Tibial nerve (tissue), 4 donors: ENCODE results near the gene RPS6KA2. TPM values are rescaled to one million over a fixed set of nuclear protein-coding genes. Genes with fewer than 3 reads are reported as not detected.

Source experiments
- DNase-seq, 2 donors: peaks; one replicate each; pipeline ENCODE4 v3.0.0-alpha.2; 2019; ENCODE audit warnings: low spot score in 2 of 2
- H3K27ac ChIP-seq, 4 donors: fragments of 200-600 bp; sonication (generic) in 3 of 4; one replicate each; pipeline ENCODE4 v1.5.1; 2017 to 2019; ENCODE audit warnings: mild to moderate bottlenecking in 1 of 4
- H3K27me3 ChIP-seq, 2 donors: fragments of 200-600 bp; sonication (generic) in 1 of 2; one replicate each; pipeline versions ENCODE4 v1.5.1 to v1.6.0; 2017 to 2019
- H3K36me3 ChIP-seq, 3 donors: fragments of 200-600 bp; sonication (generic); one replicate each; pipeline ENCODE4 v1.5.1; 2018 to 2019
- H3K4me1 ChIP-seq, 4 donors: fragments of 200-600 bp; sonication (generic) in 3 of 4; one replicate each; pipeline ENCODE4 v1.5.1; 2017 to 2019
- H3K4me3 ChIP-seq, 4 donors: fragments of 200-600 bp; sonication (generic) in 3 of 4; one replicate each; pipeline ENCODE4 v1.5.1; 2017 to 2019; ENCODE audit warnings: mild to moderate bottlenecking in 1 of 4, moderate library complexity in 1 of 4
- H3K9me3 ChIP-seq, 4 donors: fragments of 200-600 bp; sonication (generic) in 3 of 4; one replicate each; pipeline ENCODE4 v1.5.1; 2017 to 2019
- EP300 ChIP-seq, 2 donors: sonication (generic); formaldehyde crosslinking; IDR thresholded peaks; one replicate each; pipeline ENCODE4 v1.6.1; 2017; ENCODE audit warnings: antibody characterized with exemption in 2 of 2, mild to moderate bottlenecking in 1 of 2
- POLR2A ChIP-seq, 2 donors: fragments of 450-650 bp; IDR thresholded peaks; one replicate each; pipeline ENCODE4 v1.6.1; 2017; ENCODE audit warnings: antibody characterized with exemption in 2 of 2, mild to moderate bottlenecking in 2 of 2, moderate library complexity in 2 of 2
- WGBS, 2 donors: methylation state at CpG; one replicate each; pipeline ENCODE4 v1.1.5; 2018; 5-methylcytosine and 5-hydroxymethylcytosine counted together
- total RNA-seq, 4 donors: library from RNA; depleted of rRNA; stranded (reverse); fragments of >200 nt; gene quantifications; one replicate each; pipeline ENCODE4 v1.1.0, GENCODE V29; 2016
- TF ChIP-seq, protein P1 (sequence below), 5 experiments: fragments of 200-600 bp in 3 of 5; fragments of 450-650 bp in 2 of 5; sonication (generic) in 3 of 5; IDR thresholded peaks; one replicate each; pipeline ENCODE4 v1.5.1; 2016 to 2019; ENCODE audit warnings: antibody characterized with exemption in 5 of 5, mild to moderate bottlenecking in 3 of 5, moderate library complexity in 2 of 5

The RPS6KA2 gene
- total RNA-seq, 4 donors from 2014 or later = 89.6 to 153 (median 103) TPM

DNA sequence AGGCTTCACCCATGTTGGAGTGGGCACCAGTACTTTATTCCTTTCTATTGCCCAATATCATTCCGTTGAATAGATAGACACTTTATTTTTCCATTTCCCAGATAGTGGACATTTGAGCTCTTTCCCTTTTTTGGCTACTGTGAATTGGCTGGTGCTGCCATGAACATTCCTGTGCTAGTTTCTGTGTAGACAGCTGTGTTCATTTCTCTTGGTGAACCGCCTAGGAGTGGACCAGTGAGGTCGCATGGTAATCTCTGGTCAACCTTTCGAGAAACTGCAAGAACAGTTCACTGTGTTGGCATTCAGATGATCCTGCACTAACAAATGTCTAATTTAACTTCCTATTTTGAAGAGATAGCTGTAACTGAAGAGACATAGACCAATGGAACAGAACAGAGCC is 99.2 kb downstream of the RPS6KA2 start:
- H3K27ac ChIP-seq = no peak overlapping the region
- no peak overlapping the region for H3K4me3 ChIP-seq
- no peaks in the 10 kb centered on the region for H3K27me3 ChIP-seq
- no peak for DNase-seq
- H3K9me3 ChIP-seq = no peaks in the 10 kb centered on the region
- 77 to 85% methylated on average over 4 of the region's 4 CpGs for WGBS, 2 donors
- H3K4me1 ChIP-seq = no peaks in the 10 kb centered on the region
- H3K36me3 ChIP-seq = peaks cover 0 to 74% (median 0%) of the 10 kb centered on the region in 3 donors
- TF ChIP-seq, protein P1, sequence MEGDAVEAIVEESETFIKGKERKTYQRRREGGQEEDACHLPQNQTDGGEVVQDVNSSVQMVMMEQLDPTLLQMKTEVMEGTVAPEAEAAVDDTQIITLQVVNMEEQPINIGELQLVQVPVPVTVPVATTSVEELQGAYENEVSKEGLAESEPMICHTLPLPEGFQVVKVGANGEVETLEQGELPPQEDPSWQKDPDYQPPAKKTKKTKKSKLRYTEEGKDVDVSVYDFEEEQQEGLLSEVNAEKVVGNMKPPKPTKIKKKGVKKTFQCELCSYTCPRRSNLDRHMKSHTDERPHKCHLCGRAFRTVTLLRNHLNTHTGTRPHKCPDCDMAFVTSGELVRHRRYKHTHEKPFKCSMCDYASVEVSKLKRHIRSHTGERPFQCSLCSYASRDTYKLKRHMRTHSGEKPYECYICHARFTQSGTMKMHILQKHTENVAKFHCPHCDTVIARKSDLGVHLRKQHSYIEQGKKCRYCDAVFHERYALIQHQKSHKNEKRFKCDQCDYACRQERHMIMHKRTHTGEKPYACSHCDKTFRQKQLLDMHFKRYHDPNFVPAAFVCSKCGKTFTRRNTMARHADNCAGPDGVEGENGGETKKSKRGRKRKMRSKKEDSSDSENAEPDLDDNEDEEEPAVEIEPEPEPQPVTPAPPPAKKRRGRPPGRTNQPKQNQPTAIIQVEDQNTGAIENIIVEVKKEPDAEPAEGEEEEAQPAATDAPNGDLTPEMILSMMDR (IDR thresholded peaks at IDR 0.05) = no peak
- TF ChIP-seq EP300 (IDR thresholded peaks at IDR 0.05) (no peak), POLR2A (IDR thresholded peaks at IDR 0.05) (no peak)

DNA sequence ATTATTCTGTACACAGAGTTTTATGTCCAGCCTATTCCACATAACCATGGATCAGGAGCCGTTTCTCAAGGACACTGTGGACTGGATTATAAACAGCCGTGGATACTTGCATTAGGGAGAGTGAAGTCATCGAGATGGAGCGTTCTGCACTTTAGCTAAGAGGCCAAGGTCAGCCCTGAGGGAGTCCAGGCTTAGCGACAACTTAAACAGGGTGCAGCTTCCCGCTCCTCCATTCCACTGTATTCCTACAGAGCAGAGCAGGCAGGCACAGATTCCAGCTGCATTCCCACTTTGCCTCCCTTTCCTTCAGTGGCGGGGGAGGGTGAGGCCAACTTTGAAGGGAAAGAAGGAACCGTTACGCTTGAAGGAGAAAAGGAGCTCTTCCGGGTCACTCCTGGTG is 100.1 kb downstream of the RPS6KA2 start:
- Histone ChIP-seq H3K36me3 (peaks cover 0 to 74% (median 0%) of the 10 kb centered on the region in 3 donors), H3K9me3 (no peaks in the 10 kb centered on the region), H3K27me3 (no peaks in the 10 kb centered on the region), H3K4me1 (no peaks in the 10 kb centered on the region), H3K27ac (no peak overlapping the region), H3K4me3 (no peak overlapping the region)
- TF ChIP-seq, protein P1 (IDR thresholded peaks at IDR 0.05) = no peak
- TF ChIP-seq EP300 (IDR thresholded peaks at IDR 0.05) = no peak
- no peak for TF ChIP-seq POLR2A (IDR thresholded peaks at IDR 0.05)
- WGBS, 2 donors = 60 to 73% methylated on average over 10 of the region's 10 CpGs
- DNase-seq = no peak

DNA sequence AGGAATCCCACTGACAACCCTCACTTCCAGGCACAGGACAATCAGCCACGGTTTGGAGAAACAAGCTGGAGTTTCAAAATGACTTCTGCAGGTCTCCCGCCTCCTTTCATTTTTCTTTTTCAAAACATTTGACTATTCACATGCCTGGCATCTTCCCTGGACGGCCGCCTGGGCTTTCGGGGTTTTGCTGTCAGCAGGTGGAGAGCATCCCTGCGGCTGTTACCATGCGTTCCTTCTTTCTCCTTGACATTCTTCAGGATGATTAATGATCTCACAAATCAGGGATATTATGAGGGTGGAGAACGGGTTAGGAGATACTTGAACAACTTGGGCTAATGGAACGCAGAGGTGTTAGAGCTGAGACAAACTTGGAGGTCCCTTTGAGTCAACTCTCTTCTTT is 101.5 kb downstream of the RPS6KA2 start:
- Histone ChIP-seq H3K27me3 (no peaks in the 10 kb centered on the region), H3K27ac (no peak overlapping the region), H3K9me3 (no peaks in the 10 kb centered on the region), H3K4me3 (no peak overlapping the region), H3K36me3 (peaks cover 0 to 74% (median 0%) of the 10 kb centered on the region in 3 donors), H3K4me1 (no peaks in the 10 kb centered on the region)
- no peak for TF ChIP-seq EP300 (IDR thresholded peaks at IDR 0.05)
- TF ChIP-seq, protein P1 (IDR thresholded peaks at IDR 0.05) = no peak
- TF ChIP-seq POLR2A (IDR thresholded peaks at IDR 0.05) = no peak
- no peak for DNase-seq
- WGBS, 2 donors = 94% methylated on average over 9 of the region's 9 CpGs

DNA sequence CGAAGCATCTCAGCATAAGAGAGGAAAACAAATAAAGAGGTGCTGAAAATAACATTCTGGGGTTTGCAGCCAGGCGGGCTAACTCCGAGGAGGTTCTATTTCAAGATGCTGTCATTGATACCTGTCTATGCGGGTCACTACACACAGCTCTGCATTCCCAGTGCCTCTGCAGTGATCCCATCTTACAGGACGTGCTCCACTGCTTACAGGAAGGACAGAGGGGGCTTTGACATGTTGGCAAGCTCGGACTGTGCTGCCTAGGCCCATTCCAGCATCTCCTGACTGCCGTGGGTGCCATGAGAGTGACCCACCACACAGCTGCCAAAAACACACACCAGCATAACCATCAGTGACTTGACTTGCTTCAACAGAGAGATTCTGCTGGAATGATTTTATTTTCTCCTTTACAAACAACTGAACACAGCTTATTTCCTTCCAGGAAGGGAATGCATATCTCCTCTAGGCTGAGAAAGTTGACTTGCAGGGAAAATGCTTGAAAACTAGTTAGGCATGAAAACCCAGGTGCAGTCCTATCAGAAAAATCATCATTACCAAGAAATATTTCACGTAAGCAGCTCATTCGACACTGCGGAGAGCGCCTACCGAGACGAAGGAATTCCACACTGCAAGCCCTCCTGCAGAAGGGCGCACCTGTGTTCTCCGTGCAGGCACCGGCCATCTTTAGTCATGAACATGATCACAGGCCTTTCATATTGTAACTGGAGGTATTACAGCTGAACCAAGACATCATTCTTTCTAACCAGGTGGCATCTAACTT is 103.1 kb downstream of the RPS6KA2 start:
- DNase-seq = no peak
- Histone ChIP-seq H3K4me1 (no peaks in the 10 kb centered on the region), H3K27ac (no peak overlapping the region), H3K4me3 (no peak overlapping the region), H3K9me3 (no peaks in the 10 kb centered on the region), H3K36me3 (peaks cover 0 to 73% (median 0%) of the 10 kb centered on the region in 3 donors), H3K27me3 (no peaks in the 10 kb centered on the region)
- TF ChIP-seq POLR2A (IDR thresholded peaks at IDR 0.05) (no peak), EP300 (IDR thresholded peaks at IDR 0.05) (no peak)
- TF ChIP-seq, protein P1 (IDR thresholded peaks at IDR 0.05) = no peak
- 81 to 88% methylated on average over 16 of the region's 16 CpGs for WGBS, 2 donors
